CD8-positive, alpha-beta memory T cell (primary cell): ENCODE data around the gene DLG5. TPM values are rescaled to one million over a fixed set of nuclear protein-coding genes. Genes with fewer than 3 reads are reported as not detected.

Experiments
- CTCF ChIA-PET: fragments of 350-600 bp; sonication (Branson Sonifier 250); formaldehyde crosslinking; loops from one replicate; lab custom pipeline; 2021; ENCODE audit warnings: antibody characterized with exemption; lab: Charles Lee
- POLR2A ChIA-PET: fragments of 350-600 bp; sonication (Branson Sonifier 250); formaldehyde crosslinking; loops from one replicate; lab custom pipeline; 2021; ENCODE audit warnings: antibody characterized with exemption; lab: Charles Lee
- DNase-seq, 5 donors: peaks; one replicate each; pipeline versions ENCODE4 v3.0.0 to v3.0.0-alpha.2; 2020 to 2022; ENCODE audit warnings: mixed read lengths in 1 of 5
- H3K27ac ChIP-seq: one replicate; pipeline ENCODE4 v1.7.0; 2013; ENCODE audit warnings: low read depth, mild to moderate bottlenecking, low read length, moderate library complexity
- H3K27me3 ChIP-seq: 2 replicates; pipeline ENCODE4 v1.7.0; 2013; ENCODE audit warnings: low read length, mild to moderate bottlenecking; ENCODE audit not compliant: insufficient read depth, poor library complexity, severe bottlenecking
- H3K36me3 ChIP-seq: 2 replicates; pipeline ENCODE4 v1.7.0; 2013; ENCODE audit warnings: mild to moderate bottlenecking, low read length, moderate library complexity; ENCODE audit not compliant: insufficient read depth
- H3K4me1 ChIP-seq: 2 replicates; pipeline ENCODE4 v1.7.0; 2013; ENCODE audit warnings: mild to moderate bottlenecking, low read length, moderate library complexity; ENCODE audit not compliant: insufficient read depth
- H3K4me3 ChIP-seq: 2 replicates; pipeline ENCODE4 v1.7.0; 2013; ENCODE audit warnings: mild to moderate bottlenecking, low read length
- H3K9me3 ChIP-seq: 2 replicates; pipeline ENCODE4 v1.7.0; 2013; ENCODE audit warnings: mild to moderate bottlenecking, low read length
- H3K27ac Mint-ChIP-seq, 8 donors: one replicate each; pipeline ENCODE4 v1.8.0; 2020 to 2021; ENCODE audit warnings: mixed read lengths in 8 of 8, mild to moderate bottlenecking in 6 of 8, inconsistent platforms in 3 of 8, moderate library complexity in 3 of 8
- H3K27me3 Mint-ChIP-seq, 2 donors: one replicate each; pipeline ENCODE4 v1.8.0; 2020 to 2021; ENCODE audit warnings: mixed read lengths in 2 of 2, mild to moderate bottlenecking in 1 of 2, moderate library complexity in 1 of 2
- H3K36me3 Mint-ChIP-seq, 3 donors: one replicate each; pipeline ENCODE4 v1.8.0; 2020 to 2021; ENCODE audit warnings: mixed read lengths in 3 of 3, inconsistent platforms in 1 of 3, mild to moderate bottlenecking in 1 of 3
- H3K4me1 Mint-ChIP-seq, 3 donors: one replicate each; pipeline ENCODE4 v1.8.0; 2020 to 2021; ENCODE audit warnings: mixed read lengths in 3 of 3, inconsistent platforms in 1 of 3, mild to moderate bottlenecking in 1 of 3
- H3K4me3 Mint-ChIP-seq, 7 donors: one replicate each; pipeline ENCODE4 v1.8.0; 2020 to 2021; ENCODE audit warnings: mixed read lengths in 7 of 7, mild to moderate bottlenecking in 6 of 7, moderate library complexity in 4 of 7, inconsistent platforms in 2 of 7
- H3K9me3 Mint-ChIP-seq, 5 donors: one replicate each; pipeline ENCODE4 v1.8.0; 2020 to 2022; ENCODE audit warnings: mixed read lengths in 5 of 5, mild to moderate bottlenecking in 3 of 5, moderate library complexity in 2 of 5, inconsistent platforms in 1 of 5
- polyA plus RNA-seq: library from polyadenylated mRNA; unstranded; fragments of 300-500 nt; fragmentation: Illumina TruSeq; gene quantifications from one replicate; pipeline ENCODE4 v1.2.3, GENCODE V29; 2021
- total RNA-seq, 2 experiments: library from RNA; stranded (reverse); gene quantifications; one replicate each; pipeline ENCODE4 v1.2.3, GENCODE V29; 2021

The DLG5 gene
- total and polyA plus RNA-seq, 3 experiments from 2014 or later = 1.1 to 2.1 (median 1.7) TPM

GRCh38 chr10:77756319-77757232 is 170.0 kb downstream of the DLG5 start:
- Mint-ChIP-seq H3K27ac (peak overlapping the region in 1 of 8 donors; percentile 24), H3K4me1 (no peaks in the 10 kb centered on the region), H3K27me3 (peaks cover 7 to 29% of the 10 kb centered on the region in 2 donors), H3K4me3 (no peak overlapping the region), H3K9me3 (peaks cover 0 to 2% (median 0%) of the 10 kb centered on the region in 5 donors), H3K36me3 (no peaks in the 10 kb centered on the region)
- Histone ChIP-seq H3K4me3 (no peak overlapping the region), H3K4me1 (no peaks in the 10 kb centered on the region), H3K27ac (no peak overlapping the region), H3K36me3 (no peaks in the 10 kb centered on the region), H3K9me3 (no peaks in the 10 kb centered on the region), H3K27me3 (no peaks in the 10 kb centered on the region)
- ChIA-PET POLR2A (no interaction called here), CTCF (no interaction called here)
- DNase-seq = no peak

- H3K4me3 Mint-ChIP-seq = no peak overlapping the region
- no peak overlapping the region for H3K27ac Mint-ChIP-seq
- no peaks in the 10 kb centered on the region for H3K9me3 ChIP-seq
- no peak for DNase-seq
- no peak overlapping the region for H3K4me3 ChIP-seq
- POLR2A ChIA-PET = no interaction called here
- H3K27me3 ChIP-seq = no peaks in the 10 kb centered on the region
- peaks cover 17 to 38% of the 10 kb centered on the region in 2 donors for H3K27me3 Mint-ChIP-seq
- no peaks in the 10 kb centered on the region for H3K4me1 Mint-ChIP-seq
- no peaks in the 10 kb centered on the region for H3K4me1 ChIP-seq
- peaks cover 9 to 24% (median 18%) of the 10 kb centered on the region in 5 donors for H3K9me3 Mint-ChIP-seq
- H3K36me3 Mint-ChIP-seq = peaks cover 0 to 16% (median 2%) of the 10 kb centered on the region in 3 donors
- no peak overlapping the region for H3K27ac ChIP-seq
- H3K36me3 ChIP-seq = no peaks in the 10 kb centered on the region
- CTCF ChIA-PET = no interaction called here
Measured at GRCh38 chr10:77746047-77746707, 180.4 kb downstream of the DLG5 start.

GRCh38 chr10:77744245-77744644 is 182.3 kb downstream of the DLG5 start:
- H3K4me3 Mint-ChIP-seq = no peak overlapping the region
- Histone ChIP-seq H3K4me3 (no peak overlapping the region), H3K9me3 (peaks cover 3% of the 10 kb centered on the region), H3K36me3 (no peaks in the 10 kb centered on the region), H3K27ac (no peak overlapping the region), H3K27me3 (no peaks in the 10 kb centered on the region), H3K4me1 (no peaks in the 10 kb centered on the region)
- H3K27me3 Mint-ChIP-seq = peaks cover 14 to 42% of the 10 kb centered on the region in 2 donors
- H3K27ac Mint-ChIP-seq = no peak overlapping the region
- DNase-seq = no peak
- ChIA-PET POLR2A (no interaction called here), CTCF (no interaction called here)
- no peaks in the 10 kb centered on the region for H3K4me1 Mint-ChIP-seq
- H3K9me3 Mint-ChIP-seq = peaks cover 10 to 24% (median 18%) of the 10 kb centered on the region in 5 donors
- peaks cover 0 to 16% (median 4%) of the 10 kb centered on the region in 3 donors for H3K36me3 Mint-ChIP-seq

GRCh38 chr10:77742172-77742571 is 184.4 kb downstream of the DLG5 start:
- H3K4me1 ChIP-seq = no peaks in the 10 kb centered on the region
- Mint-ChIP-seq H3K9me3 (peaks cover 10 to 25% (median 19%) of the 10 kb centered on the region in 5 donors), H3K27me3 (peaks cover 13 to 42% of the 10 kb centered on the region in 2 donors), H3K36me3 (peaks cover 0 to 19% (median 4%) of the 10 kb centered on the region in 3 donors), H3K27ac (no peak overlapping the region), H3K4me1 (peaks cover 0 to 3% (median 0%) of the 10 kb centered on the region in 3 donors), H3K4me3 (no peak overlapping the region)
- H3K36me3 ChIP-seq = no peaks in the 10 kb centered on the region
- ChIA-PET POLR2A (interaction anchor here (0.6 kb wide), 1 partner anchor 459 kb away, joined by 5 read pairs; no protein-coding TSS in a partner anchor), CTCF (no interaction called here)
- no peak overlapping the region for H3K4me3 ChIP-seq
- DNase-seq = no peak
- no peaks in the 10 kb centered on the region for H3K27me3 ChIP-seq
- no peak overlapping the region for H3K27ac ChIP-seq
- peaks cover 3% of the 10 kb centered on the region for H3K9me3 ChIP-seq

- Histone ChIP-seq H3K9me3 (peaks cover 3% of the 10 kb centered on the region), H3K27ac (no peak overlapping the region), H3K4me1 (no peaks in the 10 kb centered on the region), H3K27me3 (no peaks in the 10 kb centered on the region), H3K36me3 (no peaks in the 10 kb centered on the region), H3K4me3 (no peak overlapping the region)
- Mint-ChIP-seq H3K27ac (no peak overlapping the region), H3K4me3 (no peak overlapping the region), H3K4me1 (peaks cover 0 to 3% (median 0%) of the 10 kb centered on the region in 3 donors), H3K9me3 (peaks cover 13 to 29% (median 24%) of the 10 kb centered on the region in 5 donors), H3K36me3 (peaks cover 0 to 22% (median 4%) of the 10 kb centered on the region in 3 donors), H3K27me3 (peaks cover 14 to 38% of the 10 kb centered on the region in 2 donors)
- ChIA-PET CTCF (no interaction called here), POLR2A (interaction anchor here (0.6 kb wide), 2 partner anchors 10 to 459 kb away, joined by 5 read pairs; no protein-coding TSS in a partner anchor)
- no peak for DNase-seq
Measured at GRCh38 chr10:77741746-77742145, 184.8 kb downstream of the DLG5 start.

Other genes starting within 250 kb of the DLG5 start
- 10 to 100 TPM; 26.0 to 27.2 TPM for gene POLR3A, start 102.8 kb upstream of the DLG5 start, total RNA-seq
- 10.2 TPM for gene POLR3A, start 102.8 kb upstream of the DLG5 start, polyA plus RNA-seq
- gene RPS24, start 107.1 kb upstream of the DLG5 start, total RNA-seq = 1,000 to 10,000 TPM; 1,808 to 1,994 TPM
- 996 TPM for gene RPS24, start 107.1 kb upstream of the DLG5 start, polyA plus RNA-seq